SK-N-SH treated with all-trans-retinoic acid at 6 μM for 48 hours (cell line): ENCODE results near the gene TSHZ2.
"Not testable (repeated sequence)": the region's sequence is repeated elsewhere in the genome, so short reads cannot be mapped to it uniquely, and the experiment has no call there.

Experiments used
- ATAC-seq: fragments of 200-7000 bp; cut with Tn5 transposase; 3 replicates; pipeline ENCODE4 v1.9.1; 2020; ENCODE audit warnings: mild to moderate bottlenecking, moderate library complexity
- ARNTL ChIP-seq: fragments of 450-650 bp; formaldehyde crosslinking; IDR thresholded peaks from 2 replicates; pipeline ENCODE4 v1.5.0; 2020; ENCODE audit warnings: low read depth, mild to moderate bottlenecking, moderate library complexity, borderline replicate concordance
- BACH2 ChIP-seq: fragments of 250-450 bp; sonication (Bioruptor Pico); IDR thresholded peaks from 2 replicates; pipeline ENCODE4 v1.9.0; 2021; ENCODE audit warnings: mild to moderate bottlenecking, borderline replicate concordance
- CSDC2 ChIP-seq: fragments of 250-450 bp; sonication (Bioruptor Pico); IDR thresholded peaks from 2 replicates; pipeline ENCODE4 v1.5.0; 2020; ENCODE audit warnings: mild to moderate bottlenecking, moderate library complexity
- ISL1 ChIP-seq: fragments of 250-450 bp; sonication (Bioruptor Pico); IDR thresholded peaks from 2 replicates; pipeline ENCODE4 v2.1.2; 2022; ENCODE audit warnings: mild to moderate bottlenecking, moderate library complexity
- OSR1 ChIP-seq: fragments of 250-450 bp; sonication (Bioruptor Pico); IDR thresholded peaks from 2 replicates; pipeline ENCODE4 v1.8.0; 2022; ENCODE audit warnings: moderate library complexity, mild to moderate bottlenecking, inconsistent platforms
- PPARA ChIP-seq: fragments of 250-450 bp; sonication (Bioruptor Pico); IDR thresholded peaks from 2 replicates; pipeline ENCODE4 v1.5.0; 2020; ENCODE audit warnings: mild to moderate bottlenecking, borderline replicate concordance
- RARB ChIP-seq: fragments of 250-450 bp; sonication (Bioruptor Pico); IDR thresholded peaks from 2 replicates; pipeline ENCODE4 v1.8.0; 2021; ENCODE audit warnings: mild to moderate bottlenecking, moderate library complexity
- SNAI2 ChIP-seq: fragments of 250-450 bp; sonication (Bioruptor Pico); IDR thresholded peaks from 2 replicates; pipeline ENCODE4 v1.5.0; 2020; ENCODE audit warnings: mild to moderate bottlenecking, moderate library complexity
- TOX ChIP-seq: fragments of 250-450 bp; sonication (Bioruptor Pico); IDR thresholded peaks from 2 replicates; pipeline ENCODE4 v1.8.0; 2021; ENCODE audit warnings: mild to moderate bottlenecking, moderate library complexity, borderline replicate concordance
- ZFP3 ChIP-seq: fragments of 250-450 bp; sonication (Bioruptor Pico); IDR thresholded peaks from 2 replicates; pipeline ENCODE4 v1.5.0; 2020; ENCODE audit warnings: mild to moderate bottlenecking, moderate library complexity
- ZNF565 ChIP-seq: fragments of 450-650 bp; formaldehyde crosslinking; conservative IDR thresholded peaks from 2 replicates; pipeline ENCODE4 v1.5.0; 2020; ENCODE audit warnings: low read depth, mild to moderate bottlenecking, moderate library complexity
- ZNF70 ChIP-seq: fragments of 450-650 bp; formaldehyde crosslinking; IDR thresholded peaks from 2 replicates; pipeline ENCODE4 v1.5.0; 2020; ENCODE audit warnings: mild to moderate bottlenecking, moderate library complexity
- ZNF8 ChIP-seq: fragments of 450-650 bp; formaldehyde crosslinking; IDR thresholded peaks from 2 replicates; pipeline ENCODE4 v1.5.0; 2020; ENCODE audit warnings: mild to moderate bottlenecking, moderate library complexity
- TF ChIP-seq, protein P1 (sequence below): fragments of 250-450 bp; sonication (Bioruptor Pico); IDR thresholded peaks from 2 replicates; pipeline ENCODE4 v1.8.0; 2021; ENCODE audit warnings: low read depth, mild to moderate bottlenecking, moderate library complexity, borderline replicate concordance
- TF ChIP-seq, protein P2 (sequence below): fragments of 250-450 bp; sonication (Bioruptor Pico); IDR thresholded peaks from 2 replicates; pipeline ENCODE4 v1.5.0; 2020; ENCODE audit warnings: mild to moderate bottlenecking, moderate library complexity
- TF ChIP-seq, protein P3 (sequence below): fragments of 250-450 bp; sonication (Bioruptor Pico); IDR thresholded peaks from 2 replicates; pipeline ENCODE4 v1.8.0; 2020; ENCODE audit warnings: mild to moderate bottlenecking, moderate library complexity, borderline replicate concordance
- TF ChIP-seq, protein P4 (sequence below): fragments of 250-450 bp; sonication (Bioruptor Pico); IDR thresholded peaks from 2 replicates; pipeline ENCODE4 v1.5.1; 2021; ENCODE audit warnings: mild to moderate bottlenecking, moderate library complexity
- TF ChIP-seq, protein P5 (sequence below): fragments of 250-450 bp; sonication (Bioruptor Pico); IDR thresholded peaks from 2 replicates; pipeline ENCODE4 v1.5.1; 2020; ENCODE audit warnings: low read depth, mild to moderate bottlenecking, moderate library complexity

The TSHZ2 gene

DNA sequence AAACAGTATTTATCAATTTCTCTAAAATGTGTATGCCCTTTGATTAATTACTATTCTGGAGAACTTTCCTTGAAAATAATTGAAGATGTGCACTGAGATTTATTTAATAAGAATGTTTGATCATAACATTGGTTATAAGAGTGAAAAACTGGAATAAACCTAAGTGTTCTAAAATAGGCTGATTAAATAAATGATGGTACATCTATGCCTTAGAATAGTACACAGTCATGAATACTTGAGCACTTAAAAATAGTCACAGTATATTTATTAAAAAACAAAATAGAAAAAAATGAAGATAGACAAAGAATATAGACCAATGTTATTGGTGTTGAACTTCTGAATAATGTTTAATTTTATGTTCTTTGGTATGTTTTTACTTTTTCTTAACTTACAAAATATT is 528.5 kb downstream of the TSHZ2 start:
- no peak for ATAC-seq
- peak; percentile 91 for TF ChIP-seq ZNF8 (CRISPR knock-in tag)
- TF ChIP-seq OSR1 (CRISPR knock-in tag) = no peak
- TF ChIP-seq, all 23 proteins: peak for 1

DNA sequence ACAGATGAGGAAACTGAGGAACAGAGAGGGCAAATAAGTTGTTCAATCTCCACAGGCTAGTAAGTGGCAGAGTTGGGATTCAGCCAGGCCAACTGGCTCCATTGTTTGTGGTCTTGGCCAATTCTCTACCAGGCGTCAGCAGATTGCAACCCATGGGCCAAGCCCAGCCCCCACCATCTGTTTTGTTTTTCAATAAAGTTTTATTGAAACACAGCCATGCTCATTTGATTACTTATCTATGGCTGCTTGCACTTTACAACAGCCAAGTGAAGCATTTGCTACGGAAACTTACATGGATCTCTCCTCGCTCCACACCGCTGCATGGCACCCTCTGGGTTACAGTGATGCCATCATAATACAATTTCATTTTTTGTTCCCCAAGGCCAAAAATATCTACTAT is 530.7 kb downstream of the TSHZ2 start:
- no peak for TF ChIP-seq ARNTL (CRISPR knock-in tag)
- TF ChIP-seq ZNF8 (CRISPR knock-in tag) = no peak
- no peak for TF ChIP-seq TOX (CRISPR knock-in tag)
- TF ChIP-seq ISL1 (CRISPR knock-in tag) = no peak
- TF ChIP-seq, protein P1, sequence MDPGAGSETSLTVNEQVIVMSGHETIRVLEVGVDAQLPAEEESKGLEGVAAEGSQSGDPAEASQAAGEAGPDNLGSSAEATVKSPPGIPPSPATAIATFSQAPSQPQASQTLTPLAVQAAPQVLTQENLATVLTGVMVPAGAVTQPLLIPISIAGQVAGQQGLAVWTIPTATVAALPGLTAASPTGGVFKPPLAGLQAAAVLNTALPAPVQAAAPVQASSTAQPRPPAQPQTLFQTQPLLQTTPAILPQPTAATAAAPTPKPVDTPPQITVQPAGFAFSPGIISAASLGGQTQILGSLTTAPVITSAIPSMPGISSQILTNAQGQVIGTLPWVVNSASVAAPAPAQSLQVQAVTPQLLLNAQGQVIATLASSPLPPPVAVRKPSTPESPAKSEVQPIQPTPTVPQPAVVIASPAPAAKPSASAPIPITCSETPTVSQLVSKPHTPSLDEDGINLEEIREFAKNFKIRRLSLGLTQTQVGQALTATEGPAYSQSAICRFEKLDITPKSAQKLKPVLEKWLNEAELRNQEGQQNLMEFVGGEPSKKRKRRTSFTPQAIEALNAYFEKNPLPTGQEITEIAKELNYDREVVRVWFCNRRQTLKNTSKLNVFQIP (CRISPR knock-in tag) = no peak
- TF ChIP-seq, protein P2, sequence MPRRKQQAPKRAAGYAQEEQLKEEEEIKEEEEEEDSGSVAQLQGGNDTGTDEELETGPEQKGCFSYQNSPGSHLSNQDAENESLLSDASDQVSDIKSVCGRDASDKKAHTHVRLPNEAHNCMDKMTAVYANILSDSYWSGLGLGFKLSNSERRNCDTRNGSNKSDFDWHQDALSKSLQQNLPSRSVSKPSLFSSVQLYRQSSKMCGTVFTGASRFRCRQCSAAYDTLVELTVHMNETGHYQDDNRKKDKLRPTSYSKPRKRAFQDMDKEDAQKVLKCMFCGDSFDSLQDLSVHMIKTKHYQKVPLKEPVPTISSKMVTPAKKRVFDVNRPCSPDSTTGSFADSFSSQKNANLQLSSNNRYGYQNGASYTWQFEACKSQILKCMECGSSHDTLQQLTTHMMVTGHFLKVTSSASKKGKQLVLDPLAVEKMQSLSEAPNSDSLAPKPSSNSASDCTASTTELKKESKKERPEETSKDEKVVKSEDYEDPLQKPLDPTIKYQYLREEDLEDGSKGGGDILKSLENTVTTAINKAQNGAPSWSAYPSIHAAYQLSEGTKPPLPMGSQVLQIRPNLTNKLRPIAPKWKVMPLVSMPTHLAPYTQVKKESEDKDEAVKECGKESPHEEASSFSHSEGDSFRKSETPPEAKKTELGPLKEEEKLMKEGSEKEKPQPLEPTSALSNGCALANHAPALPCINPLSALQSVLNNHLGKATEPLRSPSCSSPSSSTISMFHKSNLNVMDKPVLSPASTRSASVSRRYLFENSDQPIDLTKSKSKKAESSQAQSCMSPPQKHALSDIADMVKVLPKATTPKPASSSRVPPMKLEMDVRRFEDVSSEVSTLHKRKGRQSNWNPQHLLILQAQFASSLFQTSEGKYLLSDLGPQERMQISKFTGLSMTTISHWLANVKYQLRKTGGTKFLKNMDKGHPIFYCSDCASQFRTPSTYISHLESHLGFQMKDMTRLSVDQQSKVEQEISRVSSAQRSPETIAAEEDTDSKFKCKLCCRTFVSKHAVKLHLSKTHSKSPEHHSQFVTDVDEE (CRISPR knock-in tag) = no peak
- no peak for TF ChIP-seq PPARA (CRISPR knock-in tag)
- TF ChIP-seq BACH2 (CRISPR knock-in tag) = no peak
- no peak for TF ChIP-seq ZNF565 (CRISPR knock-in tag)
- ATAC-seq = no peak

DNA sequence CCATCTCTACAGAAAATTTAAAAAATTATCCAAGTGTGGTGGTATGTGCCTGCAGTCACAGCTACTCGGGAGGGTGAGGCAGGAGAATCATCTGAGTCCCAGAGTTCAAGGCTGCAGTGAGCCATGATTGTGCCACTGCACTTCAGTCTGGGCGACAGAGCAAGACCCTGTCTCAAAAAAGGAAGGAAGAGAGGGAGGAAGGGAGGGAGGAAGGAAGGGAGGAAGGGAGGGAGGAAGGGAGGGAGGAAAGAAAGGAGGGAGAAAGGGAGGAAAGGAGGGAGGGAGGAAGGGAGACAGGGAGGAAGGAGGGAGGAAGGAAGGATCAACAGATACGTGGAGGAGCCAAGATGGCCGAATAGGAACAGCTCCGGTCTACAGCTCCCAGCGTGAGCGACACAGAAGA is 531.4 kb downstream of the TSHZ2 start:
- ATAC-seq = no peak
- TF ChIP-seq ZNF70 (no peak), TOX (CRISPR knock-in tag) (no peak), RARB (CRISPR knock-in tag) (no peak), CSDC2 (CRISPR knock-in tag) (no peak), ZNF8 (CRISPR knock-in tag) (no peak)
- TF ChIP-seq, protein P1 (CRISPR knock-in tag) = no peak
- TF ChIP-seq, protein P3, sequence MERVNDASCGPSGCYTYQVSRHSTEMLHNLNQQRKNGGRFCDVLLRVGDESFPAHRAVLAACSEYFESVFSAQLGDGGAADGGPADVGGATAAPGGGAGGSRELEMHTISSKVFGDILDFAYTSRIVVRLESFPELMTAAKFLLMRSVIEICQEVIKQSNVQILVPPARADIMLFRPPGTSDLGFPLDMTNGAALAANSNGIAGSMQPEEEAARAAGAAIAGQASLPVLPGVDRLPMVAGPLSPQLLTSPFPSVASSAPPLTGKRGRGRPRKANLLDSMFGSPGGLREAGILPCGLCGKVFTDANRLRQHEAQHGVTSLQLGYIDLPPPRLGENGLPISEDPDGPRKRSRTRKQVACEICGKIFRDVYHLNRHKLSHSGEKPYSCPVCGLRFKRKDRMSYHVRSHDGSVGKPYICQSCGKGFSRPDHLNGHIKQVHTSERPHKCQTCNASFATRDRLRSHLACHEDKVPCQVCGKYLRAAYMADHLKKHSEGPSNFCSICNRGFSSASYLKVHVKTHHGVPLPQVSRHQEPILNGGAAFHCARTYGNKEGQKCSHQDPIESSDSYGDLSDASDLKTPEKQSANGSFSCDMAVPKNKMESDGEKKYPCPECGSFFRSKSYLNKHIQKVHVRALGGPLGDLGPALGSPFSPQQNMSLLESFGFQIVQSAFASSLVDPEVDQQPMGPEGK (CRISPR knock-in tag) = no peak

DNA sequence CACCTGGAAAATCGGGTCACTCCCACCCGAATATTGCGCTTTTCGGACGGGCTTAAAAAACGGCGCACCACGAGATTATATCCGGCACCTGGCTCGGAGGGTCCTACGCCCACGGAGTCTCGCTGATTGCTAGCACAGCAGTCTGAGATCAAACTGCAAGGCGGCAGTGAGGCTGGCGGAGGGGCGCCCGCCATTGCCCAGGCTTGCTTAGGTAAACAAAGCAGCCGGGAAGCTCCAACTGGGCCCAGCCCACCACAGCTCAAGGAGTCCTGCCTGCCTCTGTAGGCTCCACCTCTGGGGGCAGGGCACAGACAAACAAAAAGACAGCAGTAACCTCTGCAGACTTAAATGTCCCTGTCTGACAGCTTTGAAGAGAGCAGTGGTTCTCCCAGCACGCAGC is 531.9 kb downstream of the TSHZ2 start:
- not testable (repeated sequence) for ATAC-seq

DNA sequence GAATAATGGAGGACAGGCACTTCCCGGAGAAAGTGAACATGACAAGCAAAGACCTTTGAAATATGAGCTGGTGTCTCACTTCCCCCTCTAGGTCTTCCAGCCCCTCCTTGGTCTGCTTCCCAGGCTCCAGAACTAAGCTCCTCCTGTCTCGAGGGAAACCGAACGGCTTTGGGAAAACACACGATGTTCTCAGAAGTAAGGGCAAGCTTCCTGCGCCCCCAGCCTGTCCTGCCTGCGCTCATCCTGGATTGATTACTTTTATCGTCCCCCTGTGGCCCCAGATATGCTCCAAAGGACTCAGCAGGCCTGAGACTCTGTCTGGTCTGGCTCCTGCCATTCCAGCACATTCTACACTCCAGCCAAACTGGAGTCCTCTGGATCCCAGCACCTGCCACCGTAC is 538.1 kb downstream of the TSHZ2 start:
- no peak for ATAC-seq
- TF ChIP-seq RARB (CRISPR knock-in tag) (no peak), BACH2 (CRISPR knock-in tag) (no peak), CSDC2 (CRISPR knock-in tag) (no peak), ZFP3 (CRISPR knock-in tag) (no peak), ISL1 (CRISPR knock-in tag) (no peak), ARNTL (CRISPR knock-in tag) (no peak), SNAI2 (CRISPR knock-in tag) (no peak), ZNF565 (CRISPR knock-in tag) (no peak)
- TF ChIP-seq, protein P4, sequence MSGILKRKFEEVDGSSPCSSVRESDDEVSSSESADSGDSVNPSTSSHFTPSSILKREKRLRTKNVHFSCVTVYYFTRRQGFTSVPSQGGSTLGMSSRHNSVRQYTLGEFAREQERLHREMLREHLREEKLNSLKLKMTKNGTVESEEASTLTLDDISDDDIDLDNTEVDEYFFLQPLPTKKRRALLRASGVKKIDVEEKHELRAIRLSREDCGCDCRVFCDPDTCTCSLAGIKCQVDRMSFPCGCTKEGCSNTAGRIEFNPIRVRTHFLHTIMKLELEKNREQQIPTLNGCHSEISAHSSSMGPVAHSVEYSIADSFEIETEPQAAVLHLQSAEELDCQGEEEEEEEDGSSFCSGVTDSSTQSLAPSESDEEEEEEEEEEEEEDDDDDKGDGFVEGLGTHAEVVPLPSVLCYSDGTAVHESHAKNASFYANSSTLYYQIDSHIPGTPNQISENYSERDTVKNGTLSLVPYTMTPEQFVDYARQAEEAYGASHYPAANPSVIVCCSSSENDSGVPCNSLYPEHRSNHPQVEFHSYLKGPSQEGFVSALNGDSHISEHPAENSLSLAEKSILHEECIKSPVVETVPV (CRISPR knock-in tag) = no peak
- TF ChIP-seq, protein P5, sequence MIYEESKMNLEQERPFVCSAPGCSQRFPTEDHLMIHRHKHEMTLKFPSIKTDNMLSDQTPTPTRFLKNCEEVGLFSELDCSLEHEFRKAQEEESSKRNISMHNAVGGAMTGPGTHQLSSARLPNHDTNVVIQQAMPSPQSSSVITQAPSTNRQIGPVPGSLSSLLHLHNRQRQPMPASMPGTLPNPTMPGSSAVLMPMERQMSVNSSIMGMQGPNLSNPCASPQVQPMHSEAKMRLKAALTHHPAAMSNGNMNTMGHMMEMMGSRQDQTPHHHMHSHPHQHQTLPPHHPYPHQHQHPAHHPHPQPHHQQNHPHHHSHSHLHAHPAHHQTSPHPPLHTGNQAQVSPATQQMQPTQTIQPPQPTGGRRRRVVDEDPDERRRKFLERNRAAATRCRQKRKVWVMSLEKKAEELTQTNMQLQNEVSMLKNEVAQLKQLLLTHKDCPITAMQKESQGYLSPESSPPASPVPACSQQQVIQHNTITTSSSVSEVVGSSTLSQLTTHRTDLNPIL (CRISPR knock-in tag) = no peak
- TF ChIP-seq, protein P2 (CRISPR knock-in tag) = no peak
